PC-3 (cell line): ENCODE results near the gene SLC39A1. TPM values are rescaled to one million over a fixed set of nuclear protein-coding genes. Genes with fewer than 3 reads are reported as not detected.

ENCODE experiments used
- ATAC-seq: fragments of 200-7000 bp; cut with Tn5 transposase; 2 replicates; pipeline ENCODE4 v1.9.1; 2020; ENCODE audit warnings: mild to moderate bottlenecking, moderate library complexity
- BruUV-seq: library from RNA; stranded (reverse); fragments of 400-500 nt; replicated peaks from 2 replicates; lab custom pipeline; 2021; lab: Mats Ljungman, UMichigan
- CTCF ChIA-PET: fragments of 300-600 bp; sonication (Branson Sonifier 250); formaldehyde crosslinking; loops from one replicate; lab custom pipeline; 2022; ENCODE audit warnings: antibody characterized with exemption; lab: Charles Lee
- POLR2A ChIA-PET: fragments of 300-600 bp; sonication (Branson Sonifier 250); formaldehyde crosslinking; loops from one replicate; lab custom pipeline; 2022; ENCODE audit warnings: antibody characterized with exemption; ENCODE audit not compliant: unreplicated experiment; lab: Charles Lee
- DNase-seq: peaks from one replicate; pipeline ENCODE4 v3.0.0-alpha.2; 2015
- H2AFZ ChIP-seq: fragments of 300-600 bp; sonication (generic); 2 replicates; pipeline ENCODE4 v1.6.0; 2016; ENCODE audit warnings: antibody characterized with exemption, low read length
- H3F3A ChIP-seq: fragments of 300-600 bp; sonication (generic); one replicate; pipeline ENCODE4 v1.6.0; 2017; ENCODE audit warnings: antibody characterized with exemption, low read length, control low read depth, mild to moderate bottlenecking; ENCODE audit not compliant: unreplicated experiment
- H3K27ac ChIP-seq: fragments of 300-600 bp; sonication (generic); 2 replicates; pipeline ENCODE4 v1.5.1; 2016; ENCODE audit warnings: mild to moderate bottlenecking, low read length
- H3K27me3 ChIP-seq: fragments of 300-600 bp; sonication (generic); 2 replicates; pipeline ENCODE4 v1.6.1; 2016; ENCODE audit warnings: low read length, mixed read lengths
- H3K36me3 ChIP-seq: fragments of 300-600 bp; sonication (generic); 2 replicates; pipeline ENCODE4 v1.6.1; 2016; ENCODE audit warnings: low read depth, mixed run types, low read length, mixed read lengths
- H3K4me1 ChIP-seq: fragments of 300-600 bp; sonication (generic); 2 replicates; pipeline ENCODE4 v1.5.1; 2016; ENCODE audit warnings: low read length; ENCODE audit not compliant: insufficient read depth
- H3K4me2 ChIP-seq: fragments of 300-600 bp; sonication (generic); 2 replicates; pipeline ENCODE4 v1.6.0; 2016; ENCODE audit warnings: low read length
- H3K4me3 ChIP-seq: fragments of 300-600 bp; sonication (generic); 2 replicates; pipeline ENCODE4 v1.5.1; 2016; ENCODE audit warnings: mild to moderate bottlenecking, low read length, mixed read lengths
- H3K79me2 ChIP-seq: fragments of 300-600 bp; sonication (generic); 2 replicates; pipeline ENCODE4 v1.6.1; 2017; ENCODE audit warnings: low read length, mixed read lengths
- H3K9ac ChIP-seq: fragments of 300-600 bp; sonication (generic); 2 replicates; pipeline ENCODE4 v1.6.0; 2016; ENCODE audit warnings: mild to moderate bottlenecking, low read length
- H3K9me2 ChIP-seq: fragments of 300-600 bp; sonication (generic); replicated peaks from 2 replicates; pipeline ENCODE4 v1.6.1; 2016; ENCODE audit warnings: mixed run types, low read length, mixed read lengths
- H3K9me3 ChIP-seq: fragments of 300-600 bp; sonication (generic); 2 replicates; pipeline ENCODE4 v1.6.1; 2016; ENCODE audit warnings: low read length, mixed read lengths
- H4K20me1 ChIP-seq: fragments of 300-600 bp; sonication (generic); 2 replicates; pipeline ENCODE4 v1.6.1; 2016; ENCODE audit warnings: low read length, mixed read lengths
- CTCF ChIP-seq: fragments of 300-600 bp; sonication (generic); conservative IDR thresholded peaks from 2 replicates; pipeline ENCODE4 v1.5.1; 2017; ENCODE audit warnings: antibody characterized with exemption, low read depth, mild to moderate bottlenecking, low read length
- EZH2 ChIP-seq: fragments of 300-600 bp; sonication (generic); IDR thresholded peaks from one replicate; pipeline ENCODE4 v1.6.1; 2017; ENCODE audit warnings: antibody characterized with exemption, mild to moderate bottlenecking, low read length; ENCODE audit not compliant: unreplicated experiment
- EZH2phosphoT487 ChIP-seq: fragments of 300-600 bp; sonication (generic); IDR thresholded peaks from 2 replicates; pipeline ENCODE4 v1.6.1; 2018; ENCODE audit warnings: mild to moderate bottlenecking, antibody characterized with exemption, low read length, borderline replicate concordance
- intact Hi-C: fragments of 100-400 bp; cut with micrococcal nuclease; formaldehyde crosslinking; loops from 2 replicates; pipeline ENCODE4 v1.9.0; 2023
- total RNA-seq: library from RNA; depleted of rRNA; stranded (reverse); fragments of >200 nt; gene quantifications from 2 replicates; pipeline ENCODE4 v1.2.3, GENCODE V29; 2014

Gene SLC39A1
- total RNA-seq, 1 experiment from 2014 or later = 201 TPM

DNA sequence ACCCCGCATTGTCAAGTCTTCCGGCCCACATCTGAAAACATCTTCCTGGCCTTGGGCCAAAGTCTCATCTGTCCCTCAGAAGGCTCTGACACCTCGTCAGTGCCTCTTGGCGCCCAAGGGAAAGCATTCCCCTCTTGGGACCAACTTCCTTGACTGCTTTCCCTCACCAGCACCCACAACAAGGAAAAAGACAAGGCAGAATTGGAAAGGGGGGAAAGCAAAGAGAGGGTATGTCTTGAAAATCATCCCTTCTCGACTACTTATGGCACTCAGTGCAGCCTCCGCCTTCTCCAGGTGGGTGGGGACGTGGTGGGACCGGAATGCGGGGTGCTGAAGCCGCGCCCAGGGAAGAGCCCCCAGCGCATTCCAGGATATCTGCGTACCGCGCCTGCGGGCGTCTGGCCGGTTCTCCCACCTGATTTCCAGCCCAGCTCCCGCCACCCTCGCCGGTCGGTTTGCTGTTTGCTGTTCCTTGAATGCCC, 554 bp upstream of the SLC39A1 start:
- Histone ChIP-seq H2AFZ (peak overlapping the region; percentile 87), H4K20me1 (no peaks in the 10 kb centered on the region), H3K27ac (peak overlapping the region; percentile 64), H3K9ac (peak overlapping the region; percentile 83), H3K9me2 (no peaks in the 10 kb centered on the region), H3K4me3 (peak overlapping the region; percentile 84), H3K4me2 (peak overlapping the region; percentile 98), H3K79me2 (peaks cover 59% of the 10 kb centered on the region), H3K36me3 (no peaks in the 10 kb centered on the region; the same call in 1 of the 2 replicates), H3K9me3 (no peaks in the 10 kb centered on the region), H3K27me3 (no peaks in the 10 kb centered on the region), H3F3A (peaks cover 5% of the 10 kb centered on the region), H3K4me1 (peaks cover 45% of the 10 kb centered on the region)
- BruUV-seq = no TSS peak
- TF ChIP-seq EZH2 (no peak), CTCF (no peak), EZH2phosphoT487 (no peak)
- ChIA-PET POLR2A (interaction anchor here (0.5 to 0.7 kb wide), 9 partner anchors 10 to 874 kb away, joined by 4 to 13 read pairs (median 6); partner anchors contain the start of genes S100A6 and UBE2Q1), CTCF (interaction anchor here (0.5 to 1.5 kb wide), 4 partner anchors 17 to 292 kb away, joined by 3 to 7 read pairs (median 4); partner anchors contain the start of gene RAB13)
- intact Hi-C loops = loop anchor here (1.0 kb wide), 1 partner anchor 22 kb away; the partner anchor contains the start of gene RAB13
- DNase-seq = peak; percentile 90
- ATAC-seq = peak; percentile 10

DNA sequence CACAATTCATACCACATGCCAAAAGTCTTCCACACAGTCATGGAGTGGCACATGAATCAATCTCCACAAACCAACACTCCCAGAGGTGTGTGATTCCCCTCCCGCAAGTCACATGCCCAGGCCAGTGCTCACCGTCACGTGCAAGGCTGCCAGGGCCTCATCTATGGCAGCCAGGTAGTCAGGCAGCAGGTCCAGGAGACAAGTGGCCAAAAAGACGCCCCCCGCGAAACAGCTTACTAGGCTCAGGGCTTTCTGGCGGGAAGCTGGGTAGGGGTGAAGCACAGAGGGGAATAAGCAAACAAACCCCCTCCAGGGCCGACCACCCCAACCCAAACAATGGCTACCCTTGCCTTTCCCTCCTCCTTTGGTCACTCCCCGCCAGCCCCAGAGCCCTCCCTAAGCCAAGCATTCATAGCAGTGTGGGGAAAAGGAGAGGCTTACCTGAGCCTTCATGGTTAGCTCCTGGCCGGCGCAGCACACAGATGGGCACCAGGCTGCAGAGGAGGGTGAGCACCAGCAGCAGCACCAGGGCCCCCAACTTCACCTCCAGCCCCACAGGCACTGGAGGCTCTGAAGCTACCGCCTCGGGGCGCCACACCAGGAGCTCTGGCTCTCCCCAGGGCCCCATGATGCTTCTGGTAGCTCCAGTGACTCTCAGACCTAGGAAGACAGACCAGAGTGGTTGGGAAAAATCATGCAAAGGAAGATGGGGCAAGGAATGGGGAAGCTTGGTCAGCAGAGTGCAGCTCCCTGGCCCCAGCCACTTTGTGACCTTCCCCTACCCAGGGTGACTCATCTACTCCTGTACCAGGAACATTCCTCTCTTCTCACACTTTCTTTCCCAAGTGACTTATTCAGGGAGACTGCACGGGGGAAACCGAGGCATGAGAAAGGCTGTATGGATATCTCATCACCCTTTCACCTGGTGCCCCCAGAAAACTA, 978 bp downstream of the SLC39A1 start:
- Histone ChIP-seq H4K20me1 (no peaks in the 10 kb centered on the region), H3K79me2 (peaks cover 57% of the 10 kb centered on the region), H3K27ac (peak overlapping the region; percentile 64), H3F3A (peaks cover 7% of the 10 kb centered on the region), H2AFZ (peak overlapping the region; percentile 87), H3K4me3 (peak overlapping the region; percentile 84), H3K9ac (peak overlapping the region; percentile 83), H3K9me3 (no peaks in the 10 kb centered on the region), H3K36me3 (no peaks in the 10 kb centered on the region; the same call in 1 of the 2 replicates), H3K9me2 (no peaks in the 10 kb centered on the region), H3K4me2 (peak overlapping the region; percentile 98), H3K4me1 (peaks cover 36% of the 10 kb centered on the region), H3K27me3 (no peaks in the 10 kb centered on the region)
- no TSS peak for BruUV-seq
- no peak for TF ChIP-seq EZH2phosphoT487
- ChIA-PET POLR2A (no interaction called here), CTCF (interaction anchor here (1.4 to 1.5 kb wide), 2 partner anchors 15 to 23 kb away, joined by 4 to 5 read pairs; partner anchors contain the start of gene RAB13)
- no peak for ATAC-seq
- DNase-seq = peak; percentile 56
- intact Hi-C loops = loop anchor here (1.0 kb wide), 1 partner anchor 24 kb away; the partner anchor contains the start of gene RAB13

DNA sequence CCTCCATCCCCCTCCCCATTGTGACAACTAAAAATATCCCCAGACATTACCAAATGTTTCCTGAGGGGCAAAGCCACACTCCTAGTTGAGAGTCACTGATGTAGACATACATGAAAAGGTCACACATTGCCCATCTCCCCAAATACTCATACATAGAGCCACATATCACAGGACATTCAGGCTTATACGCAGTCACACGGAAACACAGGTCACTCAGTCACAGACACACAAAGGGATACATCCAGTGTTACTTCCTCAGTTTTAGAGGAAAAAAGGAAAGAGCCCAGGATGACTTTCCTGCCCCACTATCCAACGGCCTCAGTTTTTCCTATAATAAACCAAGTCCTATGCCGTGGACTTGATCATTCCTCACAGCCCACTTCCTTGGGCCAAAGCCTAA, 1.9 kb downstream of the SLC39A1 start:
- H3F3A ChIP-seq = peaks cover 7% of the 10 kb centered on the region
- H4K20me1 ChIP-seq = peaks cover 6% of the 10 kb centered on the region; the same call in 1 of the 2 replicates
- peak overlapping the region; percentile 98 for H3K4me2 ChIP-seq
- H3K27me3 ChIP-seq = no peaks in the 10 kb centered on the region
- no peaks in the 10 kb centered on the region for H3K9me3 ChIP-seq
- ChIA-PET POLR2A (no interaction called here), CTCF (no interaction called here)
- DNase-seq = no peak
- H2AFZ ChIP-seq = no peak overlapping the region
- H3K4me1 ChIP-seq = peaks cover 43% of the 10 kb centered on the region
- H3K9me2 ChIP-seq = no peaks in the 10 kb centered on the region
- no TSS peak for BruUV-seq
- TF ChIP-seq EZH2phosphoT487 (no peak), EZH2 (no peak), CTCF (no peak)
- peak overlapping the region; percentile 84 for H3K4me3 ChIP-seq
- intact Hi-C loops = no loop called here
- H3K9ac ChIP-seq = no peak overlapping the region
- peaks cover 63% of the 10 kb centered on the region for H3K79me2 ChIP-seq
- ATAC-seq = no peak
- H3K36me3 ChIP-seq = no peaks in the 10 kb centered on the region; the same call in 1 of the 2 replicates
- no peak overlapping the region for H3K27ac ChIP-seq
